OCI-LY3 (cell line): Measurements from ENCODE around the gene PLPPR3.
"Not testable (repeated sequence)": the region's sequence is repeated elsewhere in the genome, so short reads cannot be mapped to it uniquely, and the experiment has no call there.

Experiments used
- H2AFZ ChIP-seq: fragments of 200-600, 300-600 bp; shearing (Covaris generic); 2 replicates; pipeline ENCODE4 v1.6.0; 2014; ENCODE audit warnings: antibody characterized with exemption, low read depth, low read length
- H3K27ac ChIP-seq: fragments of 200-600, 300-600 bp; sonication (generic); 2 replicates; pipeline ENCODE4 v1.5.1; 2014; ENCODE audit warnings: mild to moderate bottlenecking, low read length, moderate library complexity, mixed read lengths
- H3K27me3 ChIP-seq: fragments of 200-600, 300-600 bp; sonication (generic); 2 replicates; pipeline ENCODE4 v1.6.1; 2014; ENCODE audit warnings: low read depth, low read length, mixed read lengths
- H3K36me3 ChIP-seq: fragments of 200-600, 300-600 bp; sonication (generic); replicated peaks from 2 replicates; pipeline ENCODE3; 2014; ENCODE audit warnings: low read depth, low read length, mixed read lengths
- H3K4me1 ChIP-seq: fragments of 300-600, 200-600 bp; sonication (generic); 2 replicates; pipeline ENCODE4 v1.6.1; 2014; ENCODE audit warnings: low read length, mixed read lengths
- H3K4me2 ChIP-seq: fragments of 200-600, 300-600 bp; sonication (generic); 2 replicates; pipeline ENCODE4 v1.6.1; 2014; ENCODE audit warnings: low read length, mixed read lengths
- H3K4me3 ChIP-seq: fragments of 300-600, 200-600 bp; sonication (generic); 2 replicates; pipeline ENCODE4 v1.5.1; 2014; ENCODE audit warnings: antibody characterized with exemption, mild to moderate bottlenecking, low read length, moderate library complexity
- H3K79me2 ChIP-seq: fragments of 300-600, 200-600 bp; shearing (Covaris generic); 2 replicates; pipeline ENCODE4 v1.6.1; 2014; ENCODE audit warnings: mild to moderate bottlenecking, low read length, mixed read lengths
- H3K9ac ChIP-seq: fragments of 300-600, 200-600 bp; shearing (Covaris generic); 2 replicates; pipeline ENCODE4 v1.6.0; 2014; ENCODE audit warnings: mild to moderate bottlenecking, low read length, moderate library complexity
- H3K9me3 ChIP-seq: fragments of 200-600, 300-600 bp; shearing (Covaris generic); 2 replicates; pipeline ENCODE4 v1.6.1; 2014; ENCODE audit warnings: low read length, mixed read lengths; ENCODE audit not compliant: insufficient read depth
- H4K20me1 ChIP-seq: fragments of 200-600, 300-600 bp; sonication (generic); 2 replicates; pipeline ENCODE4 v1.6.1; 2016; ENCODE audit warnings: low read length, mixed read lengths; ENCODE audit not compliant: insufficient read depth
- CTCF ChIP-seq: fragments of 200-600, 300-600 bp; sonication (generic); IDR thresholded peaks from 2 replicates; pipeline ENCODE4 v1.5.1; 2014; ENCODE audit warnings: antibody characterized with exemption, low read length, low read depth
- EZH2phosphoT487 ChIP-seq: fragments of 200-600 bp; shearing (Covaris generic); IDR thresholded peaks from 2 replicates; pipeline ENCODE4 v1.6.1; 2018; ENCODE audit warnings: antibody characterized with exemption, mixed run types, low read depth

PLPPR3 gene

DNA sequence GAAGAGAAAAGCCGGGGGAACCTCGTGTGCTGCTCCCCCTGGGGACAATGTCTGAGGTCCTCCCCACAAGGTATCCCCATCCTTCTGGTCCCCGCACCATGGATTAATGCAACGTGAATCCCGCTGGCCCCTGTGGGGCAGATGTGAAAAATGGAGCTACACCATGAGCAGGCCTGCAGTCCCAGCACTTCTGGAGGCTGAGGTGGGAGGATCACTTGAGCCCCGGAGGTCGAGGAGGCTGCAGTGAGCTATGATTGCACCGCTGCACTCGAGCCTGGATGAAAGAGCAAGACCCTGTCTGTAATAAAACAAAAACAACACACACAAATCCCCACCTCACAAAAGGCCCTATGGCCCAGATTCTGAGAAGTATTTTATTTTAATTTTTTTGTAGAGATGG lies 36.5 kb upstream of the PLPPR3 start:
- TF ChIP-seq EZH2phosphoT487 (no peak), CTCF (no peak)
- H3K9me3 ChIP-seq = no peaks in the 10 kb centered on the region
- H3K79me2 ChIP-seq = no peaks in the 10 kb centered on the region
- no peaks in the 10 kb centered on the region for H4K20me1 ChIP-seq
- H3K9ac ChIP-seq = no peak overlapping the region
- H3K4me3 ChIP-seq = no peak overlapping the region
- no peak overlapping the region for H3K27ac ChIP-seq
- no peak overlapping the region for H3K4me2 ChIP-seq
- H2AFZ ChIP-seq = no peak overlapping the region
- H3K36me3 ChIP-seq = no peaks in the 10 kb centered on the region
- no peaks in the 10 kb centered on the region for H3K27me3 ChIP-seq
- 0 out of 2 replicates have a peak, but pooled peaks cover 1% of the 10 kb centered on the region for H3K4me1 ChIP-seq

DNA sequence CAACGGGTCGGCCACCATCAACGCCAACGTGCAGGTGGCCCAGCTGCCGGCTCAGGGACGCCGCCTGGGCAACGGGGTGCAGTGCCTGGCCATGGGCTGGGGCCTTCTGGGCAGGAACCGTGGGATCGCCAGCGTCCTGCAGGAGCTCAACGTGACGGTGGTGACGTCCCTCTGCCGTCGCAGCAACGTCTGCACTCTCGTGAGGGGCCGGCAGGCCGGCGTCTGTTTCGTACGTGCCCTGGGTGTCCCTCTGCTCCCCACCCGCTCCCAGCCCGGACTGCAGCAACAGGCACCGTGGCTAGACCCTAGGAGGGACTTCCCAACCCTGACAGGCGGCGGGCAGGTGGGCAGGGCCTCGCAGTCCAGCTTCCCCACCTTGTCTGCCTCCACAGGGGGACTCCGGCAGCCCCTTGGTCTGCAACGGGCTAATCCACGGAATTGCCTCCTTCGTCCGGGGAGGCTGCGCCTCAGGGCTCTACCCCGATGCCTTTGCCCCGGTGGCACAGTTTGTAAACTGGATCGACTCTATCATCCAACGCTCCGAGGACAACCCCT lies 33.9 kb upstream of the PLPPR3 start:
- H4K20me1 ChIP-seq = no peaks in the 10 kb centered on the region
- no peak overlapping the region for H3K4me2 ChIP-seq
- no peaks in the 10 kb centered on the region for H3K4me1 ChIP-seq
- H3K9me3 ChIP-seq = no peaks in the 10 kb centered on the region
- no peak for TF ChIP-seq EZH2phosphoT487
- TF ChIP-seq CTCF = no peak
- H3K27ac ChIP-seq = no peak overlapping the region
- no peak overlapping the region for H2AFZ ChIP-seq
- no peaks in the 10 kb centered on the region for H3K36me3 ChIP-seq
- H3K27me3 ChIP-seq = 0 out of 2 replicates have a peak, but pooled peaks cover 4% of the 10 kb centered on the region
- H3K4me3 ChIP-seq = no peak overlapping the region
- no peaks in the 10 kb centered on the region for H3K79me2 ChIP-seq
- H3K9ac ChIP-seq = no peak overlapping the region

- H3K4me2 ChIP-seq = no peak overlapping the region
- H3K4me3 ChIP-seq = no peak overlapping the region
- H3K27me3 ChIP-seq = 0 out of 2 replicates have a peak, but pooled peaks cover 4% of the 10 kb centered on the region
- no peaks in the 10 kb centered on the region for H3K79me2 ChIP-seq
- no peak overlapping the region for H3K27ac ChIP-seq
- no peaks in the 10 kb centered on the region for H3K4me1 ChIP-seq
- H3K9ac ChIP-seq = no peak overlapping the region
- no peak overlapping the region for H2AFZ ChIP-seq
- H3K36me3 ChIP-seq = no peaks in the 10 kb centered on the region
- no peaks in the 10 kb centered on the region for H4K20me1 ChIP-seq
- TF ChIP-seq CTCF (no peak), EZH2phosphoT487 (no peak)
- no peaks in the 10 kb centered on the region for H3K9me3 ChIP-seq
Observed at GRCh38 chr19:855142-855541, 33.4 kb upstream of the PLPPR3 start.

GRCh38 chr19:854549-854948 lies 32.8 kb upstream of the PLPPR3 start:
- no peaks in the 10 kb centered on the region for H3K36me3 ChIP-seq
- H3K4me3 ChIP-seq = no peak overlapping the region
- H4K20me1 ChIP-seq = no peaks in the 10 kb centered on the region
- H3K9ac ChIP-seq = no peak overlapping the region
- no peak overlapping the region for H3K27ac ChIP-seq
- TF ChIP-seq CTCF (no peak), EZH2phosphoT487 (no peak)
- H2AFZ ChIP-seq = no peak overlapping the region
- 0 out of 2 replicates have a peak, but pooled peaks cover 4% of the 10 kb centered on the region for H3K27me3 ChIP-seq
- H3K4me2 ChIP-seq = no peak overlapping the region
- no peaks in the 10 kb centered on the region for H3K9me3 ChIP-seq
- H3K4me1 ChIP-seq = no peaks in the 10 kb centered on the region
- H3K79me2 ChIP-seq = no peaks in the 10 kb centered on the region

- not testable (repeated sequence) for H3K9ac ChIP-seq, H3K4me2 ChIP-seq, H3K27ac ChIP-seq, H4K20me1 ChIP-seq, H3K4me1 ChIP-seq, H2AFZ ChIP-seq, H3K36me3 ChIP-seq, H3K9me3 ChIP-seq, H3K79me2 ChIP-seq, H3K27me3 ChIP-seq, H3K4me3 ChIP-seq
Observed at GRCh38 chr19:853614-854220, 32.0 kb upstream of the PLPPR3 start.
